Lower leg skin (tissue), 3 donors: Measurements from ENCODE around the gene ZNF185.

Experiments
- POLR2A ChIP-seq, 2 donors: fragments of 450-650 bp; IDR thresholded peaks; one replicate each; pipeline ENCODE4 v1.6.1; 2016 to 2017; ENCODE audit warnings: antibody characterized with exemption in 2 of 2, mild to moderate bottlenecking in 1 of 2, moderate library complexity in 1 of 2
- TF ChIP-seq, protein P1 (sequence below), 3 donors: fragments of 450-650 bp; IDR thresholded peaks; one replicate each; pipeline ENCODE4 v1.5.1; 2016; ENCODE audit warnings: antibody characterized with exemption in 3 of 3, mild to moderate bottlenecking in 3 of 3, moderate library complexity in 2 of 3

DNA sequence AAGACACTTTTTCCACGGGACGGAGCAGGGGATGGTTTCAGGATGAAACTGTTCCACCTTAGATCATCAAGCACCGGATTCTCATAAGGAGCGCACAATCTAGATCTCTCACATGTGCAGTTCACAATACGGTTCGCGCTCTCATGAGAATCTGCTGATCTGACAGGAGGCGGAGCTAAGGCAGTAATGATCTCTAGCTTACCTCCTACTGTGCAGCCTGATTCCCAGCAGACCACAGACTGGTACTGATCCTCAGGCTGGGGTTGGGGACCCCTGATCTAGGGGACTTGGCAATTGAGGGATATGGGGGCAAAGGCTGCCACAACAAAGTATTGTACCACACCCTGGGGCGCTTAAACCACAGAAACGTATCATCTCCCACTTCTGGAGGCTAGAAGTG lies 25.7 kb downstream of the ZNF185 start:
- TF ChIP-seq, protein P1, sequence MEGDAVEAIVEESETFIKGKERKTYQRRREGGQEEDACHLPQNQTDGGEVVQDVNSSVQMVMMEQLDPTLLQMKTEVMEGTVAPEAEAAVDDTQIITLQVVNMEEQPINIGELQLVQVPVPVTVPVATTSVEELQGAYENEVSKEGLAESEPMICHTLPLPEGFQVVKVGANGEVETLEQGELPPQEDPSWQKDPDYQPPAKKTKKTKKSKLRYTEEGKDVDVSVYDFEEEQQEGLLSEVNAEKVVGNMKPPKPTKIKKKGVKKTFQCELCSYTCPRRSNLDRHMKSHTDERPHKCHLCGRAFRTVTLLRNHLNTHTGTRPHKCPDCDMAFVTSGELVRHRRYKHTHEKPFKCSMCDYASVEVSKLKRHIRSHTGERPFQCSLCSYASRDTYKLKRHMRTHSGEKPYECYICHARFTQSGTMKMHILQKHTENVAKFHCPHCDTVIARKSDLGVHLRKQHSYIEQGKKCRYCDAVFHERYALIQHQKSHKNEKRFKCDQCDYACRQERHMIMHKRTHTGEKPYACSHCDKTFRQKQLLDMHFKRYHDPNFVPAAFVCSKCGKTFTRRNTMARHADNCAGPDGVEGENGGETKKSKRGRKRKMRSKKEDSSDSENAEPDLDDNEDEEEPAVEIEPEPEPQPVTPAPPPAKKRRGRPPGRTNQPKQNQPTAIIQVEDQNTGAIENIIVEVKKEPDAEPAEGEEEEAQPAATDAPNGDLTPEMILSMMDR (IDR thresholded peaks at IDR 0.05), result no peak
- no peak for TF ChIP-seq POLR2A (IDR thresholded peaks at IDR 0.05)
